DMS 273 treated with DMSO at 0.1 percent for 48 hours (cell line): ENCODE data around the gene HAVCR2.

Experiments
- DNase-seq: peaks from one replicate; lab custom pipeline; 2025; lab: John Stamatoyannopoulos, UW

The HAVCR2 gene

GRCh38 chr5:157045601-157046000 lies 63.2 kb downstream of the HAVCR2 start:
- DNase-seq, result no peak

GRCh38 chr5:157038568-157039187 lies 70.2 kb downstream of the HAVCR2 start:
- DNase-seq, result no peak
